Endothelial cell (in vitro differentiated cells): ENCODE data around the gene LARGE1. TPM values are rescaled to one million over a fixed set of nuclear protein-coding genes. Genes with fewer than 3 reads are reported as not detected.
A peak's percentile ranks its signal among the peaks of the same experiment; 100 is the strongest.

ENCODE experiments used
- DNase-seq: peaks from one replicate; pipeline ENCODE4 v3.0.0; 2021; ENCODE audit warnings: low spot score
- H3K27ac Mint-ChIP-seq: one replicate; pipeline ENCODE4 v1.8.0; 2021; ENCODE audit warnings: mixed read lengths, inconsistent platforms; ENCODE audit not compliant: unreplicated experiment
- H3K27me3 Mint-ChIP-seq: one replicate; pipeline ENCODE4 v1.8.0; 2021; ENCODE audit warnings: mild to moderate bottlenecking, moderate library complexity, mixed read lengths, inconsistent platforms; ENCODE audit not compliant: unreplicated experiment
- H3K36me3 Mint-ChIP-seq: one replicate; pipeline ENCODE4 v1.8.0; 2021; ENCODE audit warnings: mild to moderate bottlenecking, low read depth, mixed read lengths, inconsistent platforms; ENCODE audit not compliant: unreplicated experiment
- H3K4me1 Mint-ChIP-seq: one replicate; pipeline ENCODE4 v1.8.0; 2021; ENCODE audit warnings: mild to moderate bottlenecking, mixed read lengths, inconsistent platforms; ENCODE audit not compliant: unreplicated experiment
- H3K4me3 Mint-ChIP-seq: one replicate; pipeline ENCODE4 v1.8.0; 2021; ENCODE audit warnings: mild to moderate bottlenecking, mixed read lengths, inconsistent platforms; ENCODE audit not compliant: unreplicated experiment
- H3K9me3 Mint-ChIP-seq: one replicate; pipeline ENCODE4 v1.8.0; 2021; ENCODE audit warnings: mixed read lengths, inconsistent platforms; ENCODE audit not compliant: unreplicated experiment
- CTCF ChIP-seq: fragments of 200-600 bp; sonication (generic); IDR thresholded peaks from one replicate; pipeline ENCODE4 v1.5.0; 2021; ENCODE audit warnings: antibody characterized with exemption; ENCODE audit not compliant: unreplicated experiment
- long read RNA-seq: library from polyadenylated mRNA; unstranded; transcript quantifications from one replicate; pipeline ENCODE4 v2.0.0, GENCODE V29; 2020; ENCODE audit not compliant: unreplicated experiment
- total RNA-seq: library from RNA; stranded (reverse); fragmentation: NEBNext Ultra II Directional; extraction: Animal tissue kit (Norgen Biotek cat#: 25700); gene quantifications from one replicate; pipeline ENCODE4 v1.2.1, GENCODE V29; 2021; ENCODE audit not compliant: unreplicated experiment

Gene LARGE1
- total RNA-seq: 25.4 TPM
- long read RNA-seq: 0 reads

- Mint-ChIP-seq H3K27ac (no peak within 1 kb of the TSS), H3K36me3 (peaks cover 8% of the 10 kb centered on the region), H3K4me3 (peak within 1 kb of the TSS; percentile 96), H3K4me1 (peaks cover 27% of the 10 kb centered on the region), H3K9me3 (no peaks in the 10 kb centered on the region), H3K27me3 (peaks cover 10% of the 10 kb centered on the region)
- peak; percentile 46 for DNase-seq
- TF ChIP-seq CTCF: no peak
These were observed at the start of gene LARGE1 for GRCh38 chr22:33920197-33920540. Gene LARGE1 (minus strand): TSS chr22:33920476.

- H3K27ac Mint-ChIP-seq: no peak overlapping the region
- peaks cover 5% of the 10 kb centered on the region for H3K9me3 Mint-ChIP-seq
- no peaks in the 10 kb centered on the region for H3K36me3 Mint-ChIP-seq
- DNase-seq: no peak
- H3K4me1 Mint-ChIP-seq: no peaks in the 10 kb centered on the region
- TF ChIP-seq CTCF: no peak
- no peak overlapping the region for H3K4me3 Mint-ChIP-seq
- peaks cover 1% of the 10 kb centered on the region for H3K27me3 Mint-ChIP-seq
These were observed 48.8 kb upstream of the LARGE1 start for GRCh38 chr22:33969045-33969444.

- H3K9me3 Mint-ChIP-seq: no peaks in the 10 kb centered on the region
- H3K36me3 Mint-ChIP-seq: peaks cover 3% of the 10 kb centered on the region
- no peak for DNase-seq
- no peak for TF ChIP-seq CTCF
- H3K27ac Mint-ChIP-seq: no peak overlapping the region
- H3K27me3 Mint-ChIP-seq: peaks cover 1% of the 10 kb centered on the region
- no peaks in the 10 kb centered on the region for H3K4me1 Mint-ChIP-seq
- no peak overlapping the region for H3K4me3 Mint-ChIP-seq
These were observed 43.8 kb upstream of the LARGE1 start for GRCh38 chr22:33964121-33964520.

GRCh38 chr22:33962409-33962808, 42.1 kb upstream of the LARGE1 start:
- Mint-ChIP-seq H3K27me3 (peaks cover 1% of the 10 kb centered on the region), H3K27ac (no peak overlapping the region), H3K4me3 (no peak overlapping the region), H3K9me3 (no peaks in the 10 kb centered on the region), H3K4me1 (no peaks in the 10 kb centered on the region), H3K36me3 (peaks cover 3% of the 10 kb centered on the region)
- no peak for TF ChIP-seq CTCF
- no peak for DNase-seq

GRCh38 chr22:33958741-33959140, 38.5 kb upstream of the LARGE1 start:
- TF ChIP-seq CTCF: no peak
- H3K27ac Mint-ChIP-seq: no peak overlapping the region
- H3K4me3 Mint-ChIP-seq: no peak overlapping the region
- H3K27me3 Mint-ChIP-seq: peaks cover 1% of the 10 kb centered on the region
- DNase-seq: no peak
- no peaks in the 10 kb centered on the region for H3K4me1 Mint-ChIP-seq
- H3K36me3 Mint-ChIP-seq: peaks cover 3% of the 10 kb centered on the region
- H3K9me3 Mint-ChIP-seq: no peaks in the 10 kb centered on the region
